Measurements from ENCODE around the gene EPB41L4B.

Gene EPB41L4B

GRCh38 chr9:109269081-109269480, 51.8 kb downstream of the EPB41L4B start:
- no peak for DNase-seq

GRCh38 chr9:109267555-109267954, 53.3 kb downstream of the EPB41L4B start:
- DNase-seq = no peak

DNA sequence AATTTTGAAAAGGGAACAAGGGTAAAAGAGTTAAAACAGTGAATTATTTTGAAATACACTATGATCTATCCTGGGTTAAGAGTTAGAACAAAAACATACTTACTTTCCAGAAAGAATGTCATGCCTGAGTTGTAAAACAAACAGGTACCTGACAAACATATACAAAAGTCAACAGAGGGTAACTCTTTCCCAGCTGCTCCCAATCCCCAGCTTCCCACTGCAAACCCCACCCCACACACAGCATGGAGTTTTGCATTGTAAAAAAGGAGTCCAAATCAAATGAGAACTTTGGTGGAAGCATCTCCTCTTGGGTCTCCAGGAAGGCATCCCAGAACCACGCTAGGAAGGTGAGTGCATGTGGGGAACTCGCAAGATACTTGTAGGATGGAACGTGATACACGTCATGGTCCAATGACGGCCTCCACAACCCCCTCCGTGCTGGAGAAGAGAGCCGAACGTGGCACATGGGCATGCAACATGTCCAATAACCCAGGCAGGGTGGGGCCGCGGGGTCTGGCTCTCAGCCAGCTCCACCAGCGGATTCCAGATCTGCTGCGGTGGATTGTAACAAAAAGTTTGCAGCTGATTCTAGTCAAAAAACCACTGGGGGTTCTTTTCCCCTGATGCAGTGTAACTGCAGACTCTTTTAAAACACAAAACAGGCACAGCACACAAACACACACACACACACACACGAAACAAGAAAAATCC, 55.8 kb downstream of the EPB41L4B start:
- no peak for DNase-seq

- DNase-seq = no peak
Measured at GRCh38 chr9:109263358-109263757, 57.5 kb downstream of the EPB41L4B start.

DNA sequence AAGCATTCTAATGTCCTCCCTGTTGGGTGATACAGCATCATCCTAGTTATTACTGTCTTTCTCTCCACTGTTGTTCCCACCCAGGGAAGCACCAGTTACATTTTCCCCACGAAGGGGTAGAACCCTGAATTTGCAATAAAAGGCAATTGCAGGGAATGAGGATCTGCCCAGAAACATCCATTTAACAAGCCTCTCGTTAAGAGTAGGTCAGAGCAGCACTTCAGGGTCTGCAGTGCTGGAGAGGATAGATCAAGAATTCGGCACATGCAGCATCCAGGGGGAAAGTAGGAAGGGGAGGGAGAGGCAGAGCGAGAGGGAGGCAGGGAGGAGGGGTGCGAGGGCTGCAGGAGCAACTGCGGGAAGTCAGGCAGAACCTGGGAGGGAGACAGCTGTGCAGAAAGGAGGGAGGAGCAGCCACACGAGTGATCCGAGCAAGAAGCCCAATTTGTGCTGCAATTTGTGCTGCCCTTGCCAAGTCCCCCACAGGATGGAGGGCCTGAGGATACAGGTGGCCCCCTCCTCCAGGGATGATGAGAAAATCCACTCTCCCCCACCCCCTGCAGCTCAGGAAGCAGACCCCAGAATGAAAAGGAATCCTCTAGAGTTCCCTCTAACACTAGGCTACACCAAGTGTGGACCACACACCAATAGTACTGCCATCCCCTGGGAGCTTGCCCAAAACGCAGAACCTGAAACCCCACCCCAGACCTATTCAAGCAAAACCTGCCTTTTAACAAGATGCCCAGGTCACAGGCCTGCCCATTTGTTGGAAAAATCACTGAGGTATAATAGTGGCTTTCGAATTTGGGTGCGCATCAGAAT, 62.2 kb downstream of the EPB41L4B start:
- no peak for DNase-seq

- DNase-seq = no peak
Measured at GRCh38 chr9:109256336-109256735, 64.5 kb downstream of the EPB41L4B start.

DNA sequence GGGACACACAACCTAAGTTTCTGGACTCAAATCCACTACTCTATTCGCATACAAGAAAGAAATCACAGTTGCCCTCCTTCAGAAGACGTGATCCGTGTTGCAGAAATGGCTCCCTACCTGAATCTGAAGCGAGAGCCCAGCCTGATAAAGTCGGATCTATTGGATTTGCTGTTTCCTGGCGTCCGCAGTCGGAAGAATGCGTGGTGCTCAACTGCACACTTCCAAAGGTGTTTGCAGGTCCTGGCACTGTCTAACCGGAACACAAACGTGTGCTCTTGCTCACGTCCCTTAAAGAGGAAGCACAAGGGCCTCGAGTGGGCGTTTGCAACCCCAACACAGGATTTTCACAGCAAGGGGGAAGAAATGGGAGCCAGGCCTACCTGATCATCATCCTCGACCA, 65.5 kb downstream of the EPB41L4B start:
- DNase-seq = no peak

- DNase-seq = peak; percentile 30
Measured at GRCh38 chr9:109254317-109254716, 66.5 kb downstream of the EPB41L4B start.

DNA sequence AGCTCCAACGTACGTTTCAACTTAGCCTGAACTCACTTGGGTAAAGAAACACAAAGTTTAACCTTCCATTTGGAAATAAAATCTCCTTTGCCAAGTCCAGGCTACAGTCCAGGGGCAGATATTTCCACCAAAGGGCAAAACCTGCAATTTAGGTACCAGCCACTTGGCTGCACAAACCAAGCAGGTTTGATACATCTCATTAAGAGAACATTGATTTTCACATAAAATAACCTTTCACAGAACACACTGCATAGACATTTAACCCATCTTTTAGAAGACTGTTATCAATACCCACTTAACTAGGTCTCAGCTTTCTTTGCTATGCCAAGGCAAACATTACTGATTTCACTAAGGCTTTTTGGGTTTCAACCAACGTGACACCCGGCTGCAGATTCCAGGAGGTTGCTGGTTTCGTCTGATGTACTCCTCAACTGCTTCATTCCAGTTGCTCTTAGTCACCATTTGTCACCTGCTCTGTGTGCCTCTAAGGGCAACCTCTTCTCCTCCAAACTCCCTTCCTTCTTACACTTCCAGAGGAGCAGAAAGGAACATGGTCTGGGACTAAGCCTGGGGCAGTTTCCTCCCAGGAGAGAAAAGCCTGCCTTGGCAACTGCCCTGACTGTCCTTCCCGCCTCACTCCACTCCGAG, 67.1 kb downstream of the EPB41L4B start:
- no peak for DNase-seq

- no peak for DNase-seq
Measured at GRCh38 chr9:109253241-109253636, 67.6 kb downstream of the EPB41L4B start.

GRCh38 chr9:109252291-109252690, 68.6 kb downstream of the EPB41L4B start:
- DNase-seq = no peak

DNA sequence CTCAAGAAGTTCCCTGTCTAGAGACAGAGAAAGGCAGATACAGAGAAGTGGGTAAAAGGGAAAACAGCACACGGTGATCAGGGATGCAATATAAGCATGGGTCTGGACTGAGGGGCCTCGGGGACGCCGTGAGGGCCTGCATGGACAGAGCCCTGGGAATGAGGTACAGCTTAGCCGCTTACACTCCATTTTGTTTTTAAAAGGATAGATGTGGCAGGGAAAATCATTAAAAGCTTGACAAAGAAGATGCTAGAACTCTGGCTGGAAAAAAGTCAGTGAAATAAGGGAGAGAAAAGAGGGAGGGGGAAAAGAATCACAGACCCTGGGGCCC, 69.1 kb downstream of the EPB41L4B start:
- no peak for DNase-seq

- DNase-seq = peak; percentile 67
Measured at GRCh38 chr9:109251080-109251775, 69.6 kb downstream of the EPB41L4B start.

DNA sequence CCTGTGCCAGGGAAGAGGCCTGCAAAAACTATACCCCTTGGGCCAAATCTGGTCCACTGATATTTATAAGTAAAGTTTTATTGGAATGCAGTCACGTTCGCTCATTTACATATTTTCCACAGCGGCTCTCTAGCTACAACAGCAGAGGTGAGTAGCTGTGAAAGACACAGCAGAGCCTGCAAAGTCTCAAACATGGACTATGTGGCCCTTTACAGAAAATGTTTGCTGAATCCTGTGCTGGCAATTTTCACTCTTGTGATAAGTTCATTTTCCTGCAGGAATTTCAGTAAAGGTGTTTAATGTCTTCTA, 70.1 kb downstream of the EPB41L4B start:
- DNase-seq = no peak

DNA sequence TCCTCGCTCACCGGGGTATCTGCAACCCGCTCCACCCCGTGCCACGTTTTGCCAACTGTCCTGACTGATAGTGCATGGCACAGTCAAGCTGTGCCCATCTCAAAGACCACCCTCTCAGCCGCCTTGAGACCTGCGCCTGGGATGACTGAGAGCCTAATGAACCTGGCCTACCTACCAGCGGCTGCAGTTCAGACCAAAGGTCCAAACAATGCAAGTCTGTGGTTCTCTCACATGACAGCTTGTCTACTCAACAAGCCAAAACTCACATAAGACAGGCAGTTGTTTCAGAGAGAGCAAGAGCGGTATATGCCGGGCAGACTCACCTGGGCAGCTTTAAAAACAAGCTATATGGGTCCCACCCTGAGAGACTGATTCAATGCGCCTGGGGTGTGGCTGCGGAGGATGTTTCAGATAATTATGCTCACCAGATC, 70.5 kb downstream of the EPB41L4B start:
- DNase-seq = no peak

GRCh38 chr9:109249615-109250014, 71.2 kb downstream of the EPB41L4B start:
- DNase-seq = no peak

DNA sequence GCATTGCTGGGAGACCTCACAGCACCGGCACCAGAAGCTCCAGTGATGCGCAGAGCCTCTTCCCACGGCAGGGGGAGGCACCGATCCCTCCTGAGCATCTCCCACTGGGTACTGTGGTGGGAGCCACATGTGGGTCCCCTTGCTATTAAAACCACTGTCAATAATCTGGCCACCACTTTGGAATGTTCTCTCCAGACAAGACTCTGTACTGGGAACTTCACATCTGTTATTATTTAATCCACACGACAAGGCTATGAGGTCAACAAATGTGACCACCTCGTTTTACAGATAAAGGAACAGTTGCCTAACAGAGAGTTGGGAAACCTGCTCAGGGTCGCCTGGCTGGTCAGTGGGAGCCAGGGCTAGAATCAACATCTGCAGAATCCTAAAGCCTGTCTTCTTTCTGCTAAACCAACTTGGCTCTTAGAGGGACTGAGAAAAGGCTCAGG, 72.7 kb downstream of the EPB41L4B start:
- no peak for DNase-seq

GRCh38 chr9:109247228-109247627, 73.6 kb downstream of the EPB41L4B start:
- no peak for DNase-seq

DNA sequence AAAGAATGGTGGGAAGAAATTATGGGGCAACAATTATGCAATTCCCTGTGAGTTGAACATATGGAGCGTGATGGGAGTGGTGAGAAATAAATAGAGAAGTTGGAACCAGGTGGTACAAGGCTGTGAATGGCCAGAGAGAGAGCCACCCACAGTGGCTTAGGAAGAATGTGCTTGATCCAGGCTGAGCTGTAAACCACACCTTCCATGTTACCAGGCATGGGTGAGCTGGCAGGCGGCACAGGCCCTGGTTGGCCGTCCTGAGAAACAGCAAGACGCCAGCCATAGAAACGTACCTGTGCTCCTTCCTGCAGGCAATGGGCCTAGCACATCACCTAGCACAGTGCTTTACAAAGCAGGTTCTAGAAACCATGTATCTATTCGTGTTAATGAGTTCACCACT, 74.3 kb downstream of the EPB41L4B start:
- DNase-seq = no peak

- DNase-seq = peak; percentile 2
Measured at GRCh38 chr9:109245310-109245897, 75.5 kb downstream of the EPB41L4B start.

DNA sequence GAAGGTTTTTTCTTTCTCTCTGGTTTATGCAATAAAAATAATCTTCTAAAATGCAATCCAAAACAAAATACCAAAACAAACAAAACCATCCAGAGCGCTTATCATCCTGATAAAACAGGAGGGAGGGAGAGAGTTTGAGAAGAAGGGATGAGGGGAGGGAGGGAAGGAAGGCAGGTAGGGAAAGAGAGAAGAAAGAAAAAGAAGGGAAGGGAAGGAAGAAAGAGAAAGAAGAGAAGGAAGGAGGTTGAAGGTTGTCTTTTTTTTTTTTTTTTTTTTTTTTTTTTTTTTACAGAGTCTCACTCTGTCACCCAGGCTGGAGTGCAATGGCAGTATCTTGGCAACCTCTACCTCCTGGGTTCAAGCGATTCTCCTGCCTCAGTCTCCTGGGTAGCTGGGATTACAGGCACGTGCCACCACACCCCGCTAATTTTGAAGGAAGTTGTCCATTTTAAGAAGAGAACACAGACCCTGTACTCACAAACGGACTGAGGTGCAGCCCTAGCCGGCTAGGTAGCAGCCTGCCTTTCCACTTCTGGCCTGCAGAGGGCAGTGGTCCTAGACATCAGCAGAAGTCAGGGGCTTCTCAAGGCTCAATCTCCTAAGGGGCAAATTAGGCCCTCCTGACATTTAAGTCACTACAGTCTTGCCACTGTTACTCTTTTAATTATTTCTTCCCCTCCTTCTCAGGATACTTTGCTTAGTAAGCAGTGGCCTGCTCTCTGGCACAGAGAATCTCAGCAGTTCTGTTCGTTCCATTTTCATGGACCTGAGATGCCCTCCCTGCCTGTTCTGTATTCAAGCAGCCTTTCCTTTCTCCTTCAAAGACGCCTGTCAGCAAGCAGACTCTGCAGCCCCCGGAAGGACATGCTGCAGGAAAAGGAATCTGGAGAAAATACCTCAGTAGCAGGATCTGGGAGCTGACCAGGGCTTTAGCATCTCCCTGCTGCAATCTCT, 76.4 kb downstream of the EPB41L4B start:
- DNase-seq = peak; percentile 74

DNA sequence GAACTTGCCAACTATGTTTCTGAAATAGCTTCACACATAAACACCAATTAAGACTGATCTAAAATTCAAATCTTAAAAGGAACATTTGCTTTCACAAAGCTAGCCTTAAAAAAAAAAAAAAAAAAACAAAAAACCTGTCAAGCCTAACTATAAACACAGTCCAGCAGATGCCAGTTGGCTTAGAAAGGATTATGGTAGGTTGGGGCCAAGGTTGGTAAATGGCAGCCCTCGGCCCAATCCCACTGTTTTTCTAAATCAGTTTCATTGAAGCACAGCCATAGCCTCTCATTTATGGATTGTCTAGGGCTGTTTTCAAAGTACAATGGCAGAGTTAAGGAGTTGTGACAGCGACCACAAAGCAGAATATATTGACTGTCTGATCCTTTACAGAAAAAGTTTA, 78.1 kb downstream of the EPB41L4B start:
- no peak for DNase-seq

All from suppressor macrophage treated with lipopolysaccharide for 4 hours (primary cell).